Stimulated activated CD8-positive, alpha-beta memory T cell treated with anti-CD3 and anti-CD28 coated beads, Interleukin-2, amount 100 ng/mL, for 1 hour (primary cell): ENCODE results near the gene ZDHHC21.

ENCODE experiments used
- DNase-seq, 2 donors: peaks; one replicate each; pipeline ENCODE4 v3.0.0-alpha.2; 2020; ENCODE audit warnings: low read depth in 2 of 2

ZDHHC21 gene

DNA sequence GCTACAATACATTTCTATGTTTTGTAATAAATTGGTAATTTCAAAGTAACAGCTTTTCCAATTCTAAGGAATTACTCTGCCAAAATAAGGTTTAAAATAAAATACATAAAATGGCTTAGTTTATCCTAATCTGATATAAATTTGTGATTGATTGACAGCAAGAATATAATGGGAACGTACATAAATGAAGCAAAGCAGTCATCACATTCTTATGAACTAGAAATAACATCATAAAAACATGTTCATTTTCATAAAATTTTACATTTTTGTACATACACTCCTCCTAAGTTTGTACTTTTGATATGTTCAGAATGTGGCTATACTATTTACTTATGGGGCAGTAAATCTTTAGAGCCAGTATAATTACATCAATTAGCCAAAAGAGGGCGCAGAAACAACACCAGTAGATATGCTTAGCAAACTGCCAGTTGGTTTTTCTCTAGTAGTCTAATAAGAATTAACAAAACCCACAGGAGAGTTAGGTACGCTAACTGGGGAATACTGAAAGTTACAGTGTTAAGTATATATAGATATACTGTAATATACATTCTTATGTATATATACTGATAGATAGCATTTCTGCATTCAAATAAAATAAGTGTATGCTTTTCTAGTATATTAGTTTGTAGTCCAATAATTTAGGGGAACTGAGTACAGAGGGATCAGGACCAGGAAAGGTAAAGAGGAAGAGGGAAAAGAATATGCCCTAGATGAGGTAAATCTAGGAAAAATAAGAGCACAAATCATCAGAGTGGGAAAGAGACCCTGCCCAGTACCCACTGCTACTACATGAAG lies 76.8 kb downstream of the ZDHHC21 start:
- no peak for DNase-seq

DNA sequence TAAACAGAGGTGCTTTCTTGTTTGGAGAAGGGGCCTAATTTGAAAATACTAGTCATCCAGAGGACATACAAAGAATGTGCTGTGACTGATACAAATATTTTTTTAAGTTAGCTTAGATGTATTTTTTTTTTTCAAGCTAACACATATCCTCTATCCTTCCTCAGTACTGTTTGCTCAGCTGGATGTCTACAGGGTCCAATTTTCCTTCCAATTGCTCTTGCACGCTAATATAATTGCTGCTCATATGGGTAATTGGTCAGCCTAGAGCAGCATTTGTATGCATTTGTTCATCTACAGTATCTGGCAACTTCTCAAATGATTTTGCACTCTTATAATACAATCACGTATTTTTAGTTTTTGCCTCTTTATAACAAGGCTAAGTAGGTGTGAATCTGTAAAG lies 84.7 kb downstream of the ZDHHC21 start:
- DNase-seq = no peak

DNA sequence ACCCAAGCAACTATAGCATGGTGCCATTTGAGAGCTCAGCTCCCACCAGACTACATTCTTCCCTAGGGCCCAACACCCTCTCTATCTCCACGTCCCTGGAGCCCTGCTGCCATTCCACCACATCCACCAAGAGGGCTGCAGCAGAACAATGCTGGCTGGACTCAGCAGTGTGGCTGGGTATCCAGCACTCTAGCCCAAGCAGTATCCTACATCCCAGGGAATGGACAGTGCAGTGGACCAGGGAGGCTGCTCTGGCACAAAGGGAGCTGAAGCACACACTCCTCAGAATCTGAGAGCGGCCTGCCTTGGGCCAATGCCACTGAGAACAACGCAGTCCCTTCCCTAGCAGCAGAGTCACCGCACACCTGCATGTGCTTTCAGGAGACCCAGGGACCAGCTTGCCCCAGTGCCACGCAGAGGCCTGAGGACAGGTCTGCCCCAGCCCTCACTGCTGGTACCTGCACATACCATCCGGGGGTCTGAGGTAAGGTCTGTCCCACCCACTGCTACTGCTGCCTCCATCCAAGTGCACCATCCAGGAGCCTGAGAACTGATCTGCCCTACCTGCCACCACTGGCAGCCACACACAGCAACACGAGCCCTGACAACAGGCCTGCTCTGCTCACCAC lies 95.9 kb downstream of the ZDHHC21 start:
- DNase-seq = no peak

DNA sequence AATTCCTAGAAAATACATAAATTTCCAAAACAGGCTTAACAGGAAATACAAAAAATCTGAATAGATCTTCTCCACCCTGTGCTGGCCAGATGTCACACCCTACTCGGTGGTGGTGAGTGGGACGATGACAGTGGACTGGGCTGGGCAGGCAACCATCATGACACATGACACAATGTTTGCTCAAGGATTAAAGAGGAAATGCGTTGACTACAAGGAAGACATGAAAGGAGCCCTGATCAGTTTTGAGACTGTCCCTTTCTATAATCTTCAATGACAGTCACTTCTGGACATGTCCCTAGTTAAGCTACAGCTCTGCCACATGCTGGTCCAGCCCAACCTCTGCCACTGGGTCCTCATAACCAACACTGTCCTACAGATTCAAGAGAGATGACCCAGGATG lies 99.8 kb downstream of the ZDHHC21 start:
- DNase-seq = no peak

DNA sequence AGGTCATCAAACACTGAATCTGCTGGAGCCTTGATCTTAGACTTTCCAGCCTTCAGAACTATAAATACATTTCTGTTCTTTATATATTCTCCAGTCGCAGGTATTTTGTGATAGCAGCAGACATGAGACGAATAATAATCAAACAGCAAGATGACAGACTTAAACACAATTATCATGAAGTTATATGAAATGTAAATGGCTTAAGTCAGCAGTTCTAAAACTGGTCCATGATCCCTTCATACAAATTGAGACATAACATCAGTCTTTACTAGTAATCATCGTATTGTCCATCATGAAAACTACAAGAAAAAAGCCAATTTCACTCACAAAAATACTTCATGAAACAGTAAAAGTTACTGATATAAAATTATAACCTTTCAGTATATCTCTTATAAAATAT lies 101.8 kb downstream of the ZDHHC21 start:
- no peak for DNase-seq

DNA sequence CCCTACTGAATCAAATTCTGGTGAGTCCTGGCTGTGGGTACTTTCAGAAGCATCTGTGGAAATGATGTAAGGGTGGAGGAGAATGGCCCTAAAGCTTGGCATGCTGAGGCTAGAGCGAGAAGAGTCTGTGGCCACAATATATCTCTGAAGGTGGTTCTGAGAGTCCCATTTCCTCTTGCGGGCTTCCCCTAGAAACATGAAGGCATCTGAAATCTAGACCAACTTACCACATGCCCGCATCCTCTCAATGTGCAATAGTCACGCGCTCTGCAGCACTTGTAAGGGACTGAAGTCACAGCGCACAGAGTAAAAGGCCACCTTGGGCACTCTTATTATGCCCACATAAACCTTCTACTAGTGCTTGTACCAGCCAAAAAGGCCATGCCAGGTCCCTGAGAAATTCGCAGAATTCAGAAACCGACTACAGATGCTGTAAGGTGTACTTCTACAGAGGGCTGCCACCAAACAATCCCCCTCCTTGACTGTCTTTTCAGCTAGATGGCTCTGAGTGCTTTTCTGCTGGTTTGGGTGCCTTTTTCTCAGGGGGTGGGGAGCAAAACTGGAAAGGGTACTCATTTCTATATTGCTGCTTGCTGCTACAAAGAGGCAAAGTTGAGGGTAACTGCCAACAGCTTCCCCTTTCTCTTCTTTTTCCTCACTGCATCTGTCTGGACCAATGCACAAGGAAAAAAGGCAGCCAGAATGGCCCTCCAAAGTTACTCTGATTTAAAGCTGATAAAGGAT lies 107.3 kb downstream of the ZDHHC21 start:
- DNase-seq = no peak

DNA sequence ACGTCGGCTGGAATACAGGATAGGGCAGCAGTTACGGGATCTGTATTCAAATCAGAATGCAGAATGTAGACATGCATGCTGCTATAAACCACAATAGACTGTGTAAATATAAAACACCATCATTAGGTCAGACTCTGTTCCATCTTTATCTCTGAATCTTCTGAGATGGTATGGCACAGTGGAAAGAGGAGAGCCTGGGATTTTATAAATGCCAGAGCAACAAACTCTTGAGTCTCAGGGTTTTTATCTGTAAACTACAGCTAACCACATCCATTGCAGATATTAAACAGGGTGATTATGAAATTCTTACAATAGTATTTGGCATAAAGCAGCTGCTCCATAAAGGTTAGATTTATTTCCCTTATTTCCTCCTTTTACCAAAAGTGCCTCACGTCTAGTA lies 108.7 kb downstream of the ZDHHC21 start:
- DNase-seq = no peak

DNA sequence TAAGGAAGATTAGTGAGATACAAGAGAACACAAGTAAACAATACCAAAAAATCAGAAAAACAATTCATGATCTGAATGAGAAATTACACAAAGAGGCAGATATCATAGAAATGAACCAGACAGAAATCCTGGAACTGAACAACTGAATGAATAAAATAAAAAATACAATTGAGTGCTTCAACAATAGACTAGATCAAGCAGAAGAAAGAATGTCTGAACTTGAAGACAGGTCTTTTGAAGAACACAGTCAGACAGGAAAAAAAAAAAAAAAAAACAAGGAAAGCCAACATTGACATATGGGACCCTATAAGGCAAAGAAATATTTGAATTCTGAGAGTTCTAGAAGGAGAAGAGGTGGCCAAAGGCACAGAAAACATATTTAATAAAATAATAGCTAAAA lies 115.2 kb downstream of the ZDHHC21 start:
- DNase-seq = no peak

DNA sequence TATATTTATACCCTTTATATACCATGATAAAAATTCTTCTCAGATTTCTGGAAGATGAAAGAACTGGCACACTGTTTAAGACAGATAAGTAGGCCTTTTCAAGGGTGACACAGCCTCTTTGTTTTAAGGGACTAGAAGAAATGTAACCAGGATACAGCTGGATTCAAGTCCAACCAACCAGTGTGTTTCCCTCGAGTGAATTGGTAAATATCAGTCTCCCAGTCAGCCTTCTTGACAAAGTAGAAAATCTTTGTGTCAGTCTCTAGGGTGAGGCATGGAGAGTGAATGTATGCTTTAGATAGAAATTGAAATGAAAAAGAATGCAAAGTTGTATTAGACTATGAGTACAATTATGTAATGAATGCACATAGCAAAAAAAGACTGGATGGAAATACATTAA lies 119.1 kb downstream of the ZDHHC21 start:
- no peak for DNase-seq

DNA sequence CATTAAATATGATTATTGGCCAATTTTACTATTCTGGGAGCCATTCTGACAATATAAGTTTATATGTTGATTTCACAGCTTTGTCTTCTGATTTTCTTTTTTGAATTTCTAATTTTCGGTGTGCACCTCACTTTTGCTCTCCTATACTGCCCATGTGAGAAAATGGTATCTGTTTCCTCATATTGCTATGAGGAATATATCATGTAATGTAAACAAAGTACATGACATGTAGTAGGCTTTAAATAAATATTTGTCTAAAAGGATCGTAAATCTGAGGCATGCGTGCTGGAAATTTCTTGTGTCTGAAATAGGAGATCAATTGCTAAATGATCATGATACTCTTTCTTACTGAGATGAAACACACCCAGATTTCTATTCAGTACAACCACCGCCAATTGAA lies 119.9 kb downstream of the ZDHHC21 start:
- DNase-seq = no peak

DNA sequence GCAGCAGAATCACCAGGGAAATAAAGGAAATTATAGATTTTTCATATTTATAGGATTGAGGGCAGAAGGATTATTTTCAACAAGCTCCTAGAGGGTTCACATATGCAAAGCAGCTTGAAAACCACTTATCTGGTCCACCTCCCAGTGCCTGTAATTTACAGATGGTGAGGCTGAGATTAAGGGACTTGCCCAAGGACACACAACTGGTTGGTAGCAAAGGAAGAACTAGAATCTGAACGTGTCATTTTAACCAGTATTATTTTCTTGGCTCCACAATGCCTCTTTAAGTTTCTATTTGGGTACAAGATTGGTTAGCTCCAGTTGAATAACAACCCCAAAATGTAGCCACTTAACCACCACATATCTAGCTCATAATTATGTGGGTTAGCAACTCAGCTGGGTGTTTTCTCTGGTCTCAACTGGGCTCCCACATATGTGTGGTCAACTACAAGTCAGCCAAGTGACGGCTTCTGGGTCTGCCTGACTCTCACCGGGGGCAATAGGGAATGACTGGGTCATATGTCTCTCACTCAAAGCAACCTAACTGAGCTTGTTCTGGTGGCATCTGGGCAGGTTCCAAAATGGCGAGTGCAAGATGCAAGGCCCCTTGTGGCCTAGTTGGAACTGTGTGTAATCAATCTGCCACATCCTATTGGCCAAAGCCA lies 127.7 kb downstream of the ZDHHC21 start:
- no peak for DNase-seq

DNA sequence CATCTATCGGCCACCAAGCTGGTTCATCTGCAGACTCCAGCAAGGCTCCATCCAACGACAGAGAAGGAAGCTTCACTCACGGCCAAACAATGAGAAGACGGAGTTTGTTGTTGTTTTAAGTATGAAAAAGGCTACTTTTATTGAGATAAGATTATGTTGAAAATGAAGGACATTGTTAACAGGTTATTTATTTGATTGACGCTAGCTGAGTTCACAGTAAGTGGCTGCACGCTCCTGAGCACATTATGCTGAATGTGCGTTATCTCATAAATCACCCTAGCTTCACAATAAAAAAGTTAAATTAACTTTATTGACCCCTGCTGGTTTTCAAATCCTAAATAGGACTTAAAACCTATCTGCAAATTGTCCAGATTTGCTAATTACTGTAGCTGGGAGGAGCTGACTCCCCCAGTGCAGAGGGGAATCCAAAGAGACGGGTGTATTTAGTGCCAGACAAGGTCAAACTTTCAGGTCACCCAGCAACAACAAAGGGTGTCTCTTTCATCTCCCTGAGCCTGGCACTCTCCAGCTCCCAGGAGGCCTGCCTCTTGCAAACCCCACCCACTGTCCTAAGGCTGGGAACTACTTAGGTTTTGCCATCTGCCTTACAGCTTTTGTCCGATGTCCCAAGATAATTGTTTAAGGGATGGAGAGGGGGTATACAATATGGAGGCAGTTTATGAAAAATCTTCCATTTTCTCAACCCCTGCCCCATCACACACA lies 129.2 kb downstream of the ZDHHC21 start:
- DNase-seq = no peak

DNA sequence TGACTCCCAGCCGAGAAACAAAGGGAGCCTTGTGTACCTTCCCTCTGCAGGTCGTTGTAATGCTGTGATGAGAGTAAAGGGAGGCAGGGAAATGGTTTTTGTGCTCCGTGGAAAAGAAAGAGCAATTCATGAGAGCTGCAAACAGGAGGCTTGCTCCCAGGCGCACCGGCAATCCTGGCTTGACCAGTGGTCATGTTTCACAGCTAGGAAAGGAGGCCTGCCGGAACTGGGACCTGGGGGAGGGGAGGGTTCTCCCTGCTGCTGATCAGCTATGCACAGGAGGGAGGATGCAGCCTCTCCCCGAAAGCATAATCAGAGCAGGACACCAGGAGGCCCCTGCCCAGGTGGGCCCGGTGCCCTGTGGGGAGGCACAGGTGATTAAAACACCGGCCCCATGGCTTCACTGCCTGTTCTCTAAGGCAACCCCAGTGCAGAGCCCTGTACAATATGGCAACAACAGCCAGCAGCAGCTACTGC lies 131.3 kb downstream of the ZDHHC21 start:
- no peak for DNase-seq
